ENCODE data around the gene ZNF195. TPM values are rescaled to one million over a fixed set of nuclear protein-coding genes. Genes with fewer than 3 reads are reported as not detected.
"Not testable (repeated sequence)": the region's sequence is repeated elsewhere in the genome, so short reads cannot be mapped to it uniquely, and the experiment has no call there.

The ZNF195 gene
- 15.2 TPM for total RNA-seq

GRCh38 chr11:3378426-3379423, at the start of gene ZNF195:
TSS of gene ZNF195 (minus strand) at chr11:3379146. CDS start at chr11:3379040, 106 bp downstream.
- peaks cover 23% of the 10 kb centered on the region for H3K4me1 ChIP-seq (ENCODE audit: insufficient read depth, low read length)
- no peaks in the 10 kb centered on the region for H3K9me3 ChIP-seq (ENCODE audit: low read depth, low read length)
- no peaks in the 10 kb centered on the region for H3K27me3 ChIP-seq (ENCODE audit: insufficient read depth, low read length)
- peak within 1 kb of the TSS; percentile 96 for H3K4me3 ChIP-seq (ENCODE audit: low read length)

DNA sequence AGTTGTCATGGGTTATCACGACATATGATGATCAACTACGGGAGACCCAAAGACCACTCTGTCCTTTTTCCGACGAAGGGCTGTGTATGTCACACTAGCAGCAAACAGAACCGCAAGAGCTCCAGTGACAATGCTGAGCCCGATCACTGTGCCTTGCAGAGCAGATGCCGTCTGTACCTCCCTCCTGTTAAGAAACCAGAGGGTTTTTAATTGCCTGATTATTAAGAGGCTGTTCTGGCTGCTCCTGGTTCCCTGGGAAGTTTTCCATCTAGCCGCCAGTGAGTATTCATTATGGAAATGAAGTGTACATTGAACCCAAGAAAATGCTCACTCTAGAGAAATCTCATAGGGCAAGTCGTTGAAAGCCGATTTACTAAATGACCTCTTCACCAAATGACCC, 49.1 kb upstream of the ZNF195 start:
- H3K4me1 ChIP-seq (ENCODE audit: insufficient read depth, low read length); H3K9me3 ChIP-seq (ENCODE audit: low read depth, low read length); H3K4me3 ChIP-seq (ENCODE audit: low read length); H3K27me3 ChIP-seq (ENCODE audit: insufficient read depth, low read length): not testable (repeated sequence)

DNA sequence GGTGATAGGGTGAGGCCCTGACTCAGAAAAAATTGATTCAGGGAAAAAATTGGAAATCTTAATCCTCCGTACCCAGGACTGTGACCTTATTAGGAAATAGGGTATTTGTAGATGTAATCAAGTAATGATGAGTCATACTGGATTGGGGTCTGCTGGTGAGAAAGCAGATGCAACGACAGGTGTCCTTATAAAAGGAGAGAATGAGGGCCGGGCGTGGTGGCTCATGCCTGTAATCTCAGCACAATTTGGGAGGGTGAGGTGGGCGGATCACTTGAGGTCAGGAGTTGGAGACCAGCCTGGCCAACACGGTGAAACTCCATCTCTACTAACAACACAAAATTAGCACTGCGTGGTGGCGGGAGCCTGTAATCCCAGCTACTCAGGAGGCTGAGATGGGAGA, 47.6 kb upstream of the ZNF195 start:
- H3K4me3 ChIP-seq (ENCODE audit: low read length): not testable (repeated sequence)

GRCh38 chr11:3423928-3424327, 45.0 kb upstream of the ZNF195 start:
- not testable (repeated sequence) for H3K27me3 ChIP-seq (ENCODE audit: insufficient read depth, low read length); H3K4me3 ChIP-seq (ENCODE audit: low read length); H3K4me1 ChIP-seq (ENCODE audit: insufficient read depth, low read length); H3K9me3 ChIP-seq (ENCODE audit: low read depth, low read length)

More for the DNA sequence above, 47.6 kb upstream of the ZNF195 start:
- H3K27me3 ChIP-seq (ENCODE audit: insufficient read depth, low read length); H3K4me1 ChIP-seq (ENCODE audit: insufficient read depth, low read length); H3K9me3 ChIP-seq (ENCODE audit: low read depth, low read length): not testable (repeated sequence)

- H3K27me3 ChIP-seq (ENCODE audit: insufficient read depth, low read length): not testable (repeated sequence)
- H3K4me3 ChIP-seq (ENCODE audit: low read length): peak overlapping the region; percentile 54
Observed at GRCh38 chr11:3423138-3423731, 44.3 kb upstream of the ZNF195 start.

GRCh38 chr11:3422380-3423137, 43.6 kb upstream of the ZNF195 start:
- H3K4me3 ChIP-seq (ENCODE audit: low read length): peak overlapping the region; percentile 54
- H3K9me3 ChIP-seq (ENCODE audit: low read depth, low read length); H3K4me1 ChIP-seq (ENCODE audit: insufficient read depth, low read length); H3K27me3 ChIP-seq (ENCODE audit: insufficient read depth, low read length): not testable (repeated sequence)

More at GRCh38 chr11:3423138-3423731, 44.3 kb upstream of the ZNF195 start:
- not testable (repeated sequence) for H3K4me1 ChIP-seq (ENCODE audit: insufficient read depth, low read length); H3K9me3 ChIP-seq (ENCODE audit: low read depth, low read length)

- H3K4me1 ChIP-seq (ENCODE audit: insufficient read depth, low read length); H3K27me3 ChIP-seq (ENCODE audit: insufficient read depth, low read length); H3K9me3 ChIP-seq (ENCODE audit: low read depth, low read length): not testable (repeated sequence)
- peak overlapping the region; percentile 25 for H3K4me3 ChIP-seq (ENCODE audit: low read length)
Observed at GRCh38 chr11:3421608-3422379, 42.8 kb upstream of the ZNF195 start.

DNA sequence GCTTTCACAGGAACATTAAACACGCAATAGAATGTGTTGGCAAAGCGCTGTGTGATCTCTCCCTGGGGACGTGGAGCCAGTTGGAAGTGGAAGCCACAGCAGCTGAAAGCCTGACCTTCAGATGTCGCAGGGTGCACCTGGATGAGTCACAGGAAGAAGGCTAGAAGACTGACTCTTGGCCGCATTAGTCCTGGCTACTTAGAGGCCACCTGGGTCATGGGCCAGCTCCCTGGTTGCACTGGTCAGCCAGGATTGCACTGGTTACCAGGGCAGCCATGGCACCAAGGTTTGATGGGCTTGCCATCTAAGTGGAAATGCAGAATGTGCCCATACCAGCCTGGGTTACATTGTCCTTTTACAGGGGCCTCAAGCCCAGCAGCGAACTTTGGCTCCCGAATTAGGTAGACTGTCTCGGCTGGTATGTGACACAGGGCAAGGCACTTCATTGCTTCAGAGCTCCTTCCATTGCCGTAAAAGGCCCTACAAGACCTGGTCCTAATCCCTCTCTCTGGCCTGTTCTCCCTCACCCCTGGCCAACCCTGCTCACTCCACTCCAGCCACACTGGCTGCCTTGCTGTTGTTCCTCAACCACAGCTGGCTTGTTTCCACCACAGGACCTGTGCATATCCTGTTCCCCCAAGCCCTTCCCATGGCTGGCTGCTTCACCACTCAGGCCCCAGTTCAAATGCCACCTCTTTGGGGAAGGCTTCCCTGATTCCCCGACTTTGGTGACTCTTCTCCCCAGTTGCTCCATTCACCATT, 41.5 kb upstream of the ZNF195 start:
- H3K9me3 ChIP-seq (ENCODE audit: low read depth, low read length); H3K4me3 ChIP-seq (ENCODE audit: low read length); H3K27me3 ChIP-seq (ENCODE audit: insufficient read depth, low read length); H3K4me1 ChIP-seq (ENCODE audit: insufficient read depth, low read length): not testable (repeated sequence)

- H3K4me1 ChIP-seq (ENCODE audit: insufficient read depth, low read length); H3K27me3 ChIP-seq (ENCODE audit: insufficient read depth, low read length); H3K4me3 ChIP-seq (ENCODE audit: low read length); H3K9me3 ChIP-seq (ENCODE audit: low read depth, low read length): not testable (repeated sequence)
Observed at GRCh38 chr11:3419496-3419895, 40.5 kb upstream of the ZNF195 start.

- not testable (repeated sequence) for H3K9me3 ChIP-seq (ENCODE audit: low read depth, low read length); H3K4me1 ChIP-seq (ENCODE audit: insufficient read depth, low read length); H3K4me3 ChIP-seq (ENCODE audit: low read length); H3K27me3 ChIP-seq (ENCODE audit: insufficient read depth, low read length)
Observed at GRCh38 chr11:3417047-3417446, 38.1 kb upstream of the ZNF195 start.

- not testable (repeated sequence) for H3K27me3 ChIP-seq (ENCODE audit: insufficient read depth, low read length); H3K9me3 ChIP-seq (ENCODE audit: low read depth, low read length); H3K4me3 ChIP-seq (ENCODE audit: low read length); H3K4me1 ChIP-seq (ENCODE audit: insufficient read depth, low read length)
Observed at GRCh38 chr11:3415301-3415700, 36.4 kb upstream of the ZNF195 start.

- not testable (repeated sequence) for H3K4me1 ChIP-seq (ENCODE audit: insufficient read depth, low read length); H3K4me3 ChIP-seq (ENCODE audit: low read length); H3K27me3 ChIP-seq (ENCODE audit: insufficient read depth, low read length); H3K9me3 ChIP-seq (ENCODE audit: low read depth, low read length)
Observed at GRCh38 chr11:3413666-3414065, 34.7 kb upstream of the ZNF195 start.

DNA sequence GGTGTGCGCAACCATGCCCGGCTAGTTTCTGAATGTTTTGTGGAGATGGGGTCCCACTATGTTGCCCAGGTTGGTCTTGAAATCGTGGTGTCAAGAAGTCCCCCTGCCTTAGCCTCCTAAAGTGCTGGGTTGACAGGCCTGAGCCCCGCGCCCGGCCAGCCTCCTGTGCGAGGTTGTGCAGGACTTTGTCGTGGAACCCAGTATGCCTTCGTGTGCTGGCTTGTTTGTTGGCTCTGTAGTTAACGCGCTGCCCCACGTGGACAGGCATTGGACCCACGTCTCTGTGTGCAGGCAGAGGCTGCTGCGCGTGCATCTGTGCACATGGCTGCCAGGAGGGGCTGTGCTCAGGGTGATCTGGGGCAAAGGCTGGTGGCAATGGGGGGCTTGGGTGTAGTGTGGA, 33.9 kb upstream of the ZNF195 start:
- no peaks in the 10 kb centered on the region for H3K4me1 ChIP-seq (ENCODE audit: insufficient read depth, low read length)
- no peaks in the 10 kb centered on the region for H3K27me3 ChIP-seq (ENCODE audit: insufficient read depth, low read length)
- no peaks in the 10 kb centered on the region for H3K9me3 ChIP-seq (ENCODE audit: low read depth, low read length)
- H3K4me3 ChIP-seq (ENCODE audit: low read length): no peak overlapping the region

GRCh38 chr11:3408722-3409121, 29.8 kb upstream of the ZNF195 start:
- not testable (repeated sequence) for H3K4me3 ChIP-seq (ENCODE audit: low read length); H3K4me1 ChIP-seq (ENCODE audit: insufficient read depth, low read length); H3K27me3 ChIP-seq (ENCODE audit: insufficient read depth, low read length); H3K9me3 ChIP-seq (ENCODE audit: low read depth, low read length)
